ENCODE data around the gene TRMT2B. TPM values are rescaled to one million over a fixed set of nuclear protein-coding genes. Genes with fewer than 3 reads are reported as not detected.

Gene TRMT2B
- total RNA-seq, 1 experiment from 2014 or later = 39.7 TPM

- Histone ChIP-seq H3K36me3 (ENCODE audit: control insufficient read depth, insufficient read depth, low read length) (no peaks in the 10 kb centered on the region), H3K27me3 (ENCODE audit: control insufficient read depth, insufficient read depth, low read length) (no peaks in the 10 kb centered on the region), H3K4me1 (ENCODE audit: control insufficient read depth, insufficient read depth, low read length) (no peaks in the 10 kb centered on the region), H3K27ac (ENCODE audit: low read length) (no peak overlapping the region), H3K9me3 (ENCODE audit: control insufficient read depth, insufficient read depth, low read depth, low read length) (no peaks in the 10 kb centered on the region), H3K4me3 (ENCODE audit: low read depth in 2 of 2, low read length in 2 of 2) (no peak overlapping the region)
- ATAC-seq (no peak), DNase-seq (ENCODE audit: low read depth, low spot score) (no peak)
- intact Hi-C loops (cut with micrococcal nuclease; ENCODE audit: unreplicated experiment) (no loop called here), in situ Hi-C loops (cut with HindIII; ENCODE audit: low pct_unique_long_range_greater_than_20kb, low sequenced_read_pairs) (no loop called here)
- BruUV-seq (replicated peaks) = no TSS peak
- TF ChIP-seq CTCF (IDR thresholded peaks at IDR 0.05) = no peak
- TF ChIP-seq POLR2AphosphoS5 (IDR thresholded peaks at IDR 0.05; ENCODE audit: low read depth, low read length) = no peak
- no peak for TF ChIP-seq REST (IDR thresholded peaks at IDR 0.05; ENCODE audit: insufficient read depth in 1 of 2, low read depth in 2 of 2, low read length in 1 of 2)
- no peak for TF ChIP-seq TCF7L2 (IDR thresholded peaks at IDR 0.05; ENCODE audit: low read depth, low read length)
- no peak for TF ChIP-seq SIN3A (IDR thresholded peaks at IDR 0.05; ENCODE audit: borderline replicate concordance, insufficient read depth, low read depth, low read length)
- CTCF ChIA-PET = no interaction called here
- POLR2A ChIA-PET = no interaction called here
These were observed 28.6 kb upstream of the TRMT2B start for GRCh38 chrX:101080326-101081124.

- Histone ChIP-seq H3K9me3 (ENCODE audit: control insufficient read depth, insufficient read depth, low read depth, low read length) (no peaks in the 10 kb centered on the region), H3K36me3 (ENCODE audit: control insufficient read depth, insufficient read depth, low read length) (no peaks in the 10 kb centered on the region), H3K27ac (ENCODE audit: low read length) (no peak overlapping the region), H3K4me1 (ENCODE audit: control insufficient read depth, insufficient read depth, low read length) (no peaks in the 10 kb centered on the region), H3K4me3 (ENCODE audit: low read depth in 2 of 2, low read length in 2 of 2) (no peak overlapping the region), H3K27me3 (ENCODE audit: control insufficient read depth, insufficient read depth, low read length) (no peaks in the 10 kb centered on the region)
- intact Hi-C loops (cut with micrococcal nuclease; ENCODE audit: unreplicated experiment) (no loop called here), in situ Hi-C loops (cut with HindIII; ENCODE audit: low pct_unique_long_range_greater_than_20kb, low sequenced_read_pairs) (no loop called here)
- CTCF ChIA-PET = no interaction called here
- POLR2A ChIA-PET = no interaction called here
- TF ChIP-seq CTCF (IDR thresholded peaks at IDR 0.05) = no peak
- no peak for TF ChIP-seq POLR2AphosphoS5 (IDR thresholded peaks at IDR 0.05; ENCODE audit: low read depth, low read length)
- TF ChIP-seq TCF7L2 (IDR thresholded peaks at IDR 0.05; ENCODE audit: low read depth, low read length) = no peak
- TF ChIP-seq REST (IDR thresholded peaks at IDR 0.05; ENCODE audit: insufficient read depth in 1 of 2, low read depth in 2 of 2, low read length in 1 of 2) = no peak
- TF ChIP-seq SIN3A (IDR thresholded peaks at IDR 0.05; ENCODE audit: borderline replicate concordance, insufficient read depth, low read depth, low read length) = no peak
- DNase-seq (ENCODE audit: low read depth, low spot score) (no peak), ATAC-seq (no peak)
- BruUV-seq (replicated peaks) = no TSS peak
These were observed 27.9 kb upstream of the TRMT2B start for GRCh38 chrX:101079736-101080270.

Measured in Panc1 (cell line).